H1 (cell line): ENCODE data around the gene SMDT1.
"Not testable (repeated sequence)": the region's sequence is repeated elsewhere in the genome, so short reads cannot be mapped to it uniquely, and the experiment has no call there.

ENCODE experiments used
- RAD21 ChIP-seq, 2 experiments: IDR thresholded peaks in 1 of 2; conservative IDR thresholded peaks in 1 of 2; 2 replicates each; pipeline ENCODE4 v1.6.1; 2011; ENCODE audit warnings: low read depth in 2 of 2, low read length in 2 of 2, improper control_type of control experiment in 1 of 2, inconsistent platforms in 1 of 2, mild to moderate bottlenecking in 1 of 2, moderate library complexity in 1 of 2
- TF ChIP-seq, protein P1 (sequence below): IDR thresholded peaks from 2 replicates; pipeline ENCODE4 v1.6.1; 2011; ENCODE audit warnings: low read depth, mild to moderate bottlenecking, low read length; ENCODE audit not compliant: insufficient read depth
- TF ChIP-seq, protein P2 (sequence below): IDR thresholded peaks from 2 replicates; pipeline ENCODE4 v1.6.1; 2011; ENCODE audit warnings: low read length, improper control_type of control experiment

DNA sequence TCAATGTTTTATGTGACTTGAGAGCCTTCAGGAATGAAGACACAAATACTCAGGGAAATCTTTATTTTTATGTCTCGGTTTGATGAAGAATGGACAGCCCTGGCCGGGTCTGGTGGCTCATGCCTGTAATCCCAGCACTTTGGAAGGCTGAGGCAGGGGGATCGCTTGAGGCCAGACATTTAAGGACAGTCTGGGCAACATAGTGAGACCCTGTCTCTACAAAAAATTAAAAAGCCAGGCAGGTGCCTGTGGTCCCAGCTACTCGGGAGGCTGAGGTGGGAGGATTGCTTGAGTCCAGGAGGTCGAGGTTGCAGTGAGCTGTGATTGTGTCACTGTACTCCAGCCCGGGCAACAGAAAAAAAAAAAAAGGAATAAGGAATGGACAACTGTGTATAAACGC, 8.0 kb upstream of the SMDT1 start:
- not testable (repeated sequence) for TF ChIP-seq RAD21 (IDR thresholded peaks at IDR 0.05 in 1 of 2, conservative IDR thresholded peaks at IDR 0.05 in 1 of 2; ENCODE audit: low read depth in 2 of 2, low read length in 2 of 2)
- TF ChIP-seq, protein P1, sequence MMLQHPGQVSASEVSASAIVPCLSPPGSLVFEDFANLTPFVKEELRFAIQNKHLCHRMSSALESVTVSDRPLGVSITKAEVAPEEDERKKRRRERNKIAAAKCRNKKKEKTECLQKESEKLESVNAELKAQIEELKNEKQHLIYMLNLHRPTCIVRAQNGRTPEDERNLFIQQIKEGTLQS: not testable (repeated sequence)
- TF ChIP-seq, protein P2, sequence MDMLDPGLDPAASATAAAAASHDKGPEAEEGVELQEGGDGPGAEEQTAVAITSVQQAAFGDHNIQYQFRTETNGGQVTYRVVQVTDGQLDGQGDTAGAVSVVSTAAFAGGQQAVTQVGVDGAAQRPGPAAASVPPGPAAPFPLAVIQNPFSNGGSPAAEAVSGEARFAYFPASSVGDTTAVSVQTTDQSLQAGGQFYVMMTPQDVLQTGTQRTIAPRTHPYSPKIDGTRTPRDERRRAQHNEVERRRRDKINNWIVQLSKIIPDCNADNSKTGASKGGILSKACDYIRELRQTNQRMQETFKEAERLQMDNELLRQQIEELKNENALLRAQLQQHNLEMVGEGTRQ: not testable (repeated sequence)
